Endothelial cell of hepatic sinusoid (primary cell): ENCODE data around the gene TSGA10.

Experiments
- in situ Hi-C: cut with HindIII; loops from 2 replicates; pipeline ENCODE4 v1.10.0; 2017; ENCODE audit warnings: low sequenced_read_pairs

Gene TSGA10

GRCh38 chr2:98952966-98953365, 201.8 kb downstream of the TSGA10 start:
- in situ Hi-C loops: no loop called here

GRCh38 chr2:98948956-98949739, 205.6 kb downstream of the TSGA10 start:
- in situ Hi-C loops: no loop called here

- in situ Hi-C loops: no loop called here
Measured at GRCh38 chr2:98947554-98947953, 207.2 kb downstream of the TSGA10 start.
